HG02571 (cell line): ENCODE results near the gene BAZ1A.
"Not testable (repeated sequence)": the region's sequence is repeated elsewhere in the genome, so short reads cannot be mapped to it uniquely, and the experiment has no call there.

ENCODE experiments used
- ATAC-seq: cut with Tn5 transposase; IDR thresholded peaks from one replicate; pipeline ENCODE4 v1.9.1; 2021; ENCODE audit warnings: mild to moderate bottlenecking, moderate library complexity; ENCODE audit not compliant: unreplicated experiment

BAZ1A gene

DNA sequence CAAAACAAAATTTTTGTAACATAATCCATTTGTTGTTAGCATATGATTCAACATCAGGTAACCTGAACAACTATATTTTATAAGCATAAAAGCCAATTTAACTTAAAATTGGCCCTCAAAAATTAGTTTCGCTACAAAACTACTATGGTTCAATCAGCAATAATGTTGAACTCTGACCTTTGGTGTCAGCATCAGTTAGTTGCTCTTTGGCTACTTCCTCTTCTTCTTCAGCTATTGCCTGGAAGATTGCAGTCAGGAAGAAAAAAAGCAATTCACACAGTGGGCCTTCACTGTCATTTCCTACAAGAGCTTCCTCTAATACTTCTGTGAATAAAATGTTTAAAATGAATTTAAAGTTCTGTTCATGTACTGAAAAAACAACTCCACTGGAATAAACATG lies 82.6 kb downstream of the BAZ1A start:
- ATAC-seq = no peak

DNA sequence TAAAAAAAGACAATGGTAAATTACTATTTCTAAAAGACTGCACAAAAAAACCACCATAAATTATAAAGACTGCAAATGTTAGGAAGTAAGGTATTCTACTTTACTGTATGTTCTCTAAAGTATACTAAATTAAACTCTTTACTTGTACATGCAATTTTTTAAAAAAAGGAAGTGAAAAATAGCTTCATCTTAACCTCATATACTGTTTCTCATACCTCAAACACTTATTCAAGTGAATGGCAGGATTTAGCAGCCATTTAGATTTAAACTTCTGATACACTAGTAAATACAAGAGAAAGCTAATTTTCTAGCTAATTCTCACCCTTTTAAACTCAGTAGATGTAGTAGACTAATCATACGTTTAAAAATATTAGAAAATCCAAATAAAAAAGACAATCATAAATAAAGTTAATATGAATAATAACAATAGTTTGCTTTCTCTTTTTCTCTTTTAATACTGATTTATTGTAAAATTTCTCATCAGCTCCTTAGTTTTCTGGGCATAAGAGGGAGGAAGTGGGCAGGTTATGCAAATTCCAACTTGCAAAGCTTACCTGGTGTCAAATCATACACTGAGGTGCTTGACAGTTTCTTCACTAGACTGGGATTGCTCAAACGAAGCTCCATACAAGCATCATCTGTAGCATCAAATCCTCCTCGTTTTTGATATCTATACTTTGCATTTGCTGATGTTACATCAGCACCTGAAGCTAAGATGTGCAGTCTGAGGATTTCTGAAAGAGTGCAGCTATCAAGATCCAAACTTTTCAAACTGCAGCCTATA lies 89.7 kb downstream of the BAZ1A start:
- no peak for ATAC-seq

DNA sequence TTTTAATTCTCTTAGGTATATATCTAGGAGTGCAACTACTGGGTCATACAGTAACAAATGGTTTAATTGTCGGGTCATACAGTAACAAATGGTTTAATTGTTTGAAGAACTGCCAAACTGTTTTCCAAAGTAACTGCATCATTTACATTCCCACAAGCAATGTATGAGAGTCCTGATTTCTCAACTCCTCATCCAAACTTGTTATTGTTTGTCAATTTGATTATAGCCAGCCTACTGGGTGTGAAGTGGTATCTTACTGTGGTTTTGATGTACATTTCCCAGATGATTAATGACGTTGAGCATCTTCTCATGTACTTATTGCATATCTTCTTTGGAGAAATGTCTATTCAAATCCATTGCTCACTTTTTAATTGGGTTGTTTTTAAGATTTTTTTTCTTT lies 93.1 kb downstream of the BAZ1A start:
- ATAC-seq = no peak

DNA sequence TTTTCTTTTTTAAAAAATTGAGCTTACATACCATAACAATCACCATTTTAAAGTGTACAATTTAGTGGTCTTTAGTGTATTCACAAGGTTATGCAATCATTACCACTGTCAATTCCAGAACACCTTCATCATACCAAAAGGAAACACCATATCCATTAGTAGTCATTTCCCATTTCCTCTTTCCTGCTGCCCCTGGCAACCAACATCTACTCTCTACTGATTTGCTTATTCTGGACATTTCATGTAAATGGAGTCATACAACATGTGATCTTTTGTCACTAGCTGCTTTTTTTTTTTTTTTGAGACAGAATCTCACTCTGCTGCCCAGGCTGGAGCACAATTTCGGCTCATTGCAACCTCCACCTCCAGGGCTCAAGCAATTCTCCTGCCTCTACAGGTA lies 93.9 kb downstream of the BAZ1A start:
- ATAC-seq = no peak

DNA sequence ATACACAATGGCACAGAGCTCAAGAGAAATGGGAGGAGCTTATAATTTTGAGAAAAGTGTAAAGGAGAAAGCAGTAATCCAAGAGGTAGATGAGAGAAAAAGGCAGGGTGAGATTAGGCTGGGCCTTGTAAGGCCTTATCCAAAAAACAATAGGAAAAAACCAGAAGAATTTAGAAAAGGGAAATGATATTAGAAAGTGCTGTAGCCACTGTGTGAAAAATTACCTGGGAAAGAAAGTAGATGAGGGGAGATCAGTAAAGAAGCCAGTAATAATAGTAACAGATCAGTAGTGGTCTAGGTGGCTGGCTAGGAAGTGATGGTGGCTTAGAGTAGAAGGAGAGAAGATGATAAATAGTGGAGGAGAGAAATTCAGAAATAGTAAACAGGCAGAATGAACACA lies 94.5 kb downstream of the BAZ1A start:
- no peak for ATAC-seq

DNA sequence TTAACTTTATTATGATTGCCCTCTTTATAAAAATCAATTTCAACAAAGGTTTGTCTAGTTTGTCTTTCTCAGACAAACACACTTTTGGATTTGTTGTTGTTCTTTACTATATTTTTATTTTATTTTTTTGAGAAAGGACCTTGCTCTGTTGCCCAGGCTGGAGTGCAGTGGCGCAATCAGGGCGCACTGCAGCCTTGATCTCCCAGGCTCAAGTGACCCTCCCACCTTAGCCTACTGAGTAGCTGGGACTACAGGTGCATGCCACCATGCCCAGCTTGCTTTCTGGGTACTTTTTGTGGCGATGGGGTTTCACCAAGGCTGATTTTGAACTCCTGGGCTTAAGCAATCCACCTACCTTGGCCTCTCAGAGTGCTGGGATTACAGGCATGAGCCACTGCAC lies 96.4 kb downstream of the BAZ1A start:
- ATAC-seq = no peak

DNA sequence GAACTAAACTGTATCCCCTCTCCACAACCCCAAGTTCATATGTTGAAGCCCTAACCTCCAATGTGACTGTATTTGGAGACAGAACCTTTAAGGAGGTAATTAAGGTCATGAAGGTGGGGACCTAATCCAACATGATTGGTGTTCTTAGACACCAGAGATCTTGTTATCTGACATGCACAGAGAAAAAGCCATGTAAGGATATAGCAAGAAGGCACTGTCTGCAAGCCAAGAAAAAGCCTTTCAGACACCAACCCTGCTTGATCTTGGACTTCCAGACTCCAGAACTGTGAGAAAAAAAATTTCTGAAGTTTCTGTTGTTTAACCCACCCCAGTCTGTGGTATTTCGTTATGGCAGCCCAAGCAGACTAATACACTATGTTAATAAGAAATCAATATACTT lies 98.5 kb downstream of the BAZ1A start:
- ATAC-seq = no peak

DNA sequence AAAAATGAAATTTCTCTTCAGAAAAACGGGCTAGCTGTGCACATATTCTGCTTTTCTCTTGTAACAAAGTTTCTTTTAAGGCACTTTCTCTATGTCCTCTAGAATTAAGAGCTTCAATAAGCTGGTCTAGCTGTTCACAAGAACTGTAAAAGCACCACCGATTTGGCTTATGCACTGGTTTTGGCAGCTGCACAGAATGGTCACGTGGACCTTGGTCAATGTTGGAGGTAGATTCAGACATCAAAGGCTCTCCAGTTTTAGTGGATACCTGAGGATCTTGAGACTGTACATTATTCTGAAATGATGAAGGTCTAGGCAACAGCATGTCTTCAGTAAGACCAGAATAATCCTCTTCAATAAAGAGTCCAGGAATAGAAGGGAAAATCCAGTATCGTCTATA lies 99.2 kb downstream of the BAZ1A start:
- no peak for ATAC-seq

DNA sequence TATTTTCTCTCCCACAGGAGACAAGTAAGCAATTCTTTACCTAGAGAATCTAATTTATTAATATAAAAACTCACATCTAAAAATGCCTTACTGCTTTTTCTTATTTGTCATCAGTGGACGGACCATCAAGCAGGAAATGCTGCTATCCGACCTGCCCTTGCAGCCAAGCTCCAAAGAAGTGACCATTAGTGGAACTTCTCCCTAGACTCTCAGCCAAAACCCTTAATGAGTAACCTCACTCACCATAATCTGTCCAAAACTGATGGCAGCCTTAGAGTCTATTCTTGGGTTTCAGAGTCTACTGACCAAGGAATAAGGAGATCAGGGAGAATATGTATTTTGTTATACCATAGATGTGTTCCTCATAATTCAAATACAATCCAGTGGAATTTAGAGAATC lies 99.8 kb downstream of the BAZ1A start:
- no peak for ATAC-seq

DNA sequence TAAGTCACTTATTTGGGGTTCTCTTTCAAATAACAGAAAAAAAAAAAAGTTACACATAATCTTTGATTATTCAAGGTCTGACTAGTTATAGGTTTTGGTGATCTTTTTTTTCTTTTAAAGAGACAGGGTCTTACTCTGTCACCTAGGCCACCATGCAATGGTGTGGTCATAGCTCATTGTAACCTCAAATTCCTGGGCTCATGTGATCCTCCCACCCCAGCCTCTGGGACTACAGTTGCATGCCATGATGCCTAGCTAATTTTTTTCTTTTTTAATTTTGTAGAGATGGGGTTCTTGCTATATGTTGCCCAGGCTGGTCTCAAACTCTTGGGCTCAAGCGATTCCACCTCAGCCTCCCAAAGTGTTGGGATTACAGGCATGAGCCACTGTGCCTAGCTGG lies 104.3 kb downstream of the BAZ1A start:
- ATAC-seq = no peak

DNA sequence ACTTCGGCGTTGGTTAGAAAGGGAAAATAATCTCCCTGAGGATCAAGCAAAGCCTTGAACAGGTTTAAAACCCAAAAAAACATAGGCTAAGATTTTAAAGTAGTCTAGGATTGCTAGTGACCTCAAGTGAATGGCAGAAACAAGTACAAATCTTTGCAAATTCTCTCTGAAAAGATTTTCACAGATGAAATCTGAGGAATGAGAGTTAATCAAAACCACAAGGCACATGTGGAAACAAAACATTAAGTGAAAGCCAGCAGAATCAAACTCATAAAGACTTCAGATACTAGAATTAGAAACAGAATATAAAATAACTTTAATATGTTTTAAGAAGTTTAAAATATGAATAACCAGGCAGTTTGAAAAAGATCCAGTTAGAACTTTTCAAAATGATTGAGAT lies 108.6 kb downstream of the BAZ1A start:
- no peak for ATAC-seq

DNA sequence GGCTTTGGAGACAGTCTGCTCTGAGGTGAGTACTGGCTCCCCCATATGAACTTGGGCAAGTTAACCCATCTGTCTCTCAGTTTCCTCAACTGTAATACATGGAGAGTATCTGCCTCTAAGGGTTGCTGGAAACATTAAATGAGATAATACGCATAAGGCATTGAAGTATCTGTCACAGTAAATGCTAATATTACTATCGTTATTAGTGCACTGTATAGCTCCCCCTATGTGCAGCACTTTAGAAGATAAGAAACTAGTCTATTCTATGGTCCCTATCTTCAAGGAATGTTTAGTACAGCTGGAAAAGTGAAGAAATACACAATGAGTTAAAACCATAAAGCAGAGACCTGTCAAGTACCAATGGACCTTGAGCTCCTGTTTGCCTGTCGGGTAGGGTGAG lies 109.1 kb downstream of the BAZ1A start:
- ATAC-seq = no peak

DNA sequence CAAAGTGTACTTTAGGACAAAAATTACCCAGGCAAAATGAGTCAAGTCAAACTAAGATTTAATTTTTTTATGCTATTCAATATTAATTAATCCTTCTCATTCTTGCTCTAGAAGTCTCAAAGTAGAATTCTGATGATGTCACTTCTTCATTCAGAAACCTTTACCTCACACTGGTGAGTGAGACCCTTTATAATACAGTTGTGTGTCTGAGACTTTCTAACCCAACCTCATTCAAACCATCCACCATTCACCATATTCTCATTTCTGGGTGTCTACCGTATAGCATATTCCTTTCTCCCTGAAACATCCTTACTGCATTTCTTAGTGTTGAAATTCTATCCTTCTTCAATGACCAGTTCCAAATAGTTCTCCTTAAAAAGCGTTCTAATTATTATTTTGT lies 119.9 kb downstream of the BAZ1A start:
- no peak for ATAC-seq

DNA sequence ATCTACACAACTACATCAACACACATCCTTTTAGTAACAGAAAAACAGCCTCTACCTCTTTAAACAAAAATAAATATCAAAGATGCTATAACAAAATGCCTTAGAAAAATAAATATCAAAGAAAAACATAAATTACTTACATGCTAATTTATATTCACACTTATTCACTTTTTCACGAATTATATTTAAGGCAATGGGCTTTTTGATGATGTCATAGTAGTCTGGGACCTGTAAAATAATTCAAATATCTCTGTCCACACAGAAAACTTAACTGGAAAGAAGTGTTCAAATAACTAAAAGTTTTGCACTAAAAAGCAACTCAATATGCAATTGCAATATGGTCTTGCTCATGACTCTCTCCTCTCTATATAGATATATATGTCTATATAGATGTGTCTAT lies 120.5 kb downstream of the BAZ1A start:
- ATAC-seq = no peak

DNA sequence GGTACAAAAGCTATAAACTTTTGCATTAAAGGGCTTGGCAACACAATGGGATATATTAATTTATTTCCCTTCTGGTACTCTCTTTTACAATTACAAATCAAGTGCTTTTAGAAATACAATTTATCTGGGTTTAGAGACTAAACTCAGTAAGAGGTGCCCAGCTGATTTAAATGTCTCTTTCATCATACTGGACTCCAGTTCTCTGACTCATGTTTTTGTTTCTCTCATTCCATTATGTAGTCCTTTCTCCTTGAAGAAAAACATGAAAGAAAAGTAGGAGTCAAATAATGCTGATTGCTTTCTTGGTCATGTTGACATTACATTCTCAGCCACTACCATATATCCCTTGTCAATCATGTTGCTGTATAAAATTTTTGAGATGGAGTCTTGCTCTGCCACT lies 124.5 kb downstream of the BAZ1A start:
- no peak for ATAC-seq

DNA sequence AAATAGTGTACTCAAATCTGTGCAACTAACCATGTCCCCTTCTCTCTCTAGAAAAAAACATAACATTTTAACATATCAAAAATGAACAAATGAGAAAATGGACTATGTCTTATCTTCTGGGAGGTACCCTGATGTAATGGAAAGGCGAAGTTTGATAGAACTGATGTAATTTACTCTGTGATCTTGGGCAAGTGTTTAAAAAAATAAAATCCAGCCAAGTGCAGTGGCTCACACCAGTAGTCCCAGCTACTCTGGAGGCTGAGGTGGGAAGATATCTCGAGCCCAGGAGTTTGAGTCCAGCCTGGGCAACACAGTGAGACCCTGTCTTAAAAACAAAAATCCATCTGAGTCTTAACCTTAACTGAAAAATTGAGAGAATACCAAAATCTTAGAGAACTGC lies 124.9 kb downstream of the BAZ1A start:
- ATAC-seq = no peak

DNA sequence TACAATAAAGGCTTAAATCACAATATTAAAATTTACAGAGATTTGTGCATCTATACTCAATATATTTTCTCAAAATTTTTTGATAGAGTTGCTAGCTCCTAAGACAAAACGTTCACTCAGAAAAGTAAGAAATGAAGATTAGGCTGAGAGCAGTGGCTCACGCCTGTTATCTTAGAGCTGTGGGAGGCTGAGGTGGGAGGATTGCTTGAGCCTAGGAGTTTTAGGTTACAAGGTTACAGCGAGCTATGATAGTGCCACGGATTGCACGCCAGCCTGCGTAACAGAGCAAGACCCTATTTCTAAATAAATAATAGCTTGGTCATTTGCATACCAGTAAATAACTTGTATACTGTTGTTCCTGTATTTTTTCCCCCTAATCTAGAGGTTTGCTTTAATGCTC lies 125.8 kb downstream of the BAZ1A start:
- no peak for ATAC-seq

DNA sequence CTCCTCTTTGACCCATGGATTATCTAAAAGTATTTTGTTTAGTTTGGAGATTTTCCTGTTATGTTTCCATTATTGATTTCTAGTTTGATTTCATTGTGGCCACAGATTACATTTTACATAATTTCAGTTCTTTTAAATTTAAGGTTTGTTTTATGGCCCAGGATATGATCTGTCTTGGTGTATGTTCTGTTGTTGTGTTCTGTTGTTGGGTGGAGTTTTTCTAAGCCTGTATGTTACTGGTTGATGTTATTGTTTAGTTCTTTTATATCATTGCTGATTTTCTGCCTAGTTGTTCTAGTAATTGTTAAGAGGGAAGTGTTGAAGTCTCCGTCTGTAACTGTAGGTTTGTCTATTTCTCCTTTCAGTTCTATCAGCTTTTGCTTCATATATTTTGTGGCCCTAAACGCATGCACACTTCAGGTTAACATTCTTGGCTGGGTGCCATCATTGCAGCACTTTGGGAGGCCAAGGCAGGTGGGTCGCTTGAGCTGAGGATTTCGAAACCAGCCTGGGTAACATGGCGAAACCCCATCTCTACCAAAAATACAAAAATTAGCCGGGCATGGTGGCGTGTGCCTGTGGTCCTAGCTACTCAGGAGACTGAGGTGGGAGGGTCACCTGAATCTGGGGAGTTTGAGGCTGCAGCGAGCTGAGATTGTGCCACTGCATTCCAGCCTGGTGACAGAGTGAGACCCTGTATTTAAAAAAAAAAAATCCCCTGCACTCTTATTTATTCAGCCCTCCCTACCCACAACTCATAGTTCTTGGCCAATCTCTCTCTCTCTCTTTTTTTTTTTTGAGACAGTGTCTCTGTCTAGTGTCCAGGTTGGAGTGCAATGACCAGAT lies 132.7 kb downstream of the BAZ1A start:
- no peak for ATAC-seq

DNA sequence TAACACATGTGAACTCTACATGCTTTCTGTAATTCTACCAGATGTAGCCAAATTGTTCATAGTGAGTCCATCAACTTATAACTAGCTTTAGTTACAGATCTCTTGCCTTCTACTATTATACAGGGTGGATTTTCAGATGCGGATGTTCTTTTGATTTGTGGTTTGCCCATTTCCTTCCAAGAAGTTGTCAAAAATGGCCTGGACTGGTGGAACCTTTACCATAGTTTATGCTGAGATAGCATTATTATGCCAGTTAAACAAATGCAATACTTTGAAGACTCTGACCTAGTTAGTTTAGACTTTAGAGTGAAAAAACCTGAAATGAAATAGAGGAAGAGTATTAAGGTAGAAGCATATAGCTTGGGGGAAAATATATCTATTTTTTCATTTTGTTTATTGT lies 133.3 kb downstream of the BAZ1A start:
- ATAC-seq = no peak

DNA sequence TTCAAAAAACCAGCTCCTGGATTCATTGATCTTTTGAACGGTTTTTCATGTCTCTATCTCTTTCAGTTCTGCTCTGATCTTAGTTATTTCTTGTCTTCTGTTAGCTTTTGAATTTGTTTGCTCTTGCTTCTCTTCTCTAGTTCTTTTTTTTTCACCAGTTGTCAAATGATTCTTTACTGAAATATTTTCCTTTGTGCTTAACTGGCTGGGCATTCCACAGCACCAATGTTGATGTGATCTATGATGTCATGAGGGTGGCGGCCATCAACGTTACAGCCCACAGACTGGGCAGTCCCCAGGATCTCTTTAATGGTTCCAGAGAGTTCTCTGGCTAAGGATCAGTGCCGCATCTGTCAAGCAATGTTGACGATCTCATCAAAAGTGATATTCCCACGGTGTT lies 135.0 kb downstream of the BAZ1A start:
- ATAC-seq = not testable (repeated sequence)

DNA sequence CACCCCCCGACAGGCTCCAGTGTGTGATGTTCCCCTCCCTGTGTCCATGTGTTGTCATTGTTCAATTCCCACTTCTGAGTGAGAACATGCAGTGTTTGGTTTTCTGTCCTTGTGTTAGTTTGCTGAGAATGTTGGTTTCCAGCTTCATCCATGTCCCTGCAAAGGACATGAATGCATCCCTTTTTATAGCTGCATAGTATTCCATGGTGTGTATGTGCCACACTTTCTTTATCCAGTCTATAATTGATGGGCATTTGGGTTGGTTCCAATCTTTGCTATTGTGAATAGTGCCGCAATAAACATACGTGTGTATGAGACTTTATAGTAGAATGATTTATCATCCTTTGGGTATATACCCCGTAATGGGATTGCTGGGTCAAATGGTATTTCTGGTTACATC lies 138.1 kb downstream of the BAZ1A start:
- ATAC-seq = not testable (repeated sequence)

DNA sequence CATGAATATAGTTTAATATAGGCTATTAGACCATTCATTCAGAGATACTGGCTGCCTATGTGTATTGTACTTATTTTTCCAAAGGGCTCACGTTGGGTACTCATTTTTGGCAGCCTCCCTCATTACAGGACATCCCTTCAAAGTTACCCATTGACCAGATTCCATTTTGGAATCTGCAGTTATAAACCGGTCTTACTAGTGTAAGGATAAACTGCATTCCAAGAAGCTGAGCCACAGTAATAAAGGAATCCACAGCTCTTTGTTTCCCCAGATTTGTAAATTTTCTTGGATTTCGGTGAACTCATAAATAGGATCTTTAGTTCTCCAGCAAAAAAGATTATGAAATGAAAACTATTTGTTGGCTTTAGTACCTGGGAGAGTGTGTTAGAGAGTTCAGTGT lies 141.9 kb downstream of the BAZ1A start:
- no peak for ATAC-seq
